Measurements from ENCODE around the gene KCNH1. TPM values are rescaled to one million over a fixed set of nuclear protein-coding genes. Genes with fewer than 3 reads are reported as not detected.

The KCNH1 gene
- total and polyA plus RNA-seq, 8 donors: 0.04 to 0.54 (median 0.13) TPM

GRCh38 chr1:211126622-211127021 is 7.3 kb downstream of the KCNH1 start:
- DNase-seq (no peak), ATAC-seq (no peak)
- H3K36me3 ChIP-seq: no peaks in the 10 kb centered on the region
- no peak overlapping the region for H3K27ac ChIP-seq
- H3K4me3 ChIP-seq: no peak overlapping the region
- H3K27me3 ChIP-seq: peaks cover 7 to 39% of the 10 kb centered on the region in 2 donors
- no peak for TF ChIP-seq CTCF (IDR thresholded peaks at IDR 0.05)
- no peaks in the 10 kb centered on the region for H3K9me3 ChIP-seq
- H3K4me1 ChIP-seq: no peaks in the 10 kb centered on the region
- intact Hi-C loops (cut with DNase I): no loop called here

- ATAC-seq (no peak), DNase-seq (no peak)
- Histone ChIP-seq H3K27me3 (peaks cover 0 to 4% of the 10 kb centered on the region in 2 donors), H3K9me3 (no peaks in the 10 kb centered on the region), H3K36me3 (no peaks in the 10 kb centered on the region), H3K4me3 (no peak overlapping the region), H3K4me1 (no peaks in the 10 kb centered on the region), H3K27ac (no peak overlapping the region)
- TF ChIP-seq CTCF (IDR thresholded peaks at IDR 0.05): no peak
- intact Hi-C loops (cut with DNase I): no loop called here
Measured at GRCh38 chr1:211118407-211119102, 15.4 kb downstream of the KCNH1 start.

GRCh38 chr1:211114446-211114845 is 19.5 kb downstream of the KCNH1 start:
- no peaks in the 10 kb centered on the region for H3K27me3 ChIP-seq
- DNase-seq: no peak
- H3K27ac ChIP-seq: no peak overlapping the region
- H3K4me1 ChIP-seq: no peaks in the 10 kb centered on the region
- no peak for TF ChIP-seq CTCF (IDR thresholded peaks at IDR 0.05)
- peaks cover 0 to 11% of the 10 kb centered on the region in 2 donors for H3K9me3 ChIP-seq
- no peak for ATAC-seq
- intact Hi-C loops (cut with DNase I): no loop called here
- H3K36me3 ChIP-seq: no peaks in the 10 kb centered on the region
- no peak overlapping the region for H3K4me3 ChIP-seq

- intact Hi-C loops (cut with DNase I): no loop called here
- ATAC-seq (no peak), DNase-seq (no peak)
- H3K27ac ChIP-seq: no peak overlapping the region
- H3K27me3 ChIP-seq: no peaks in the 10 kb centered on the region
- no peaks in the 10 kb centered on the region for H3K36me3 ChIP-seq
- H3K9me3 ChIP-seq: peaks cover 0 to 11% of the 10 kb centered on the region in 2 donors
- TF ChIP-seq CTCF (IDR thresholded peaks at IDR 0.05): no peak
- no peaks in the 10 kb centered on the region for H3K4me1 ChIP-seq
- no peak overlapping the region for H3K4me3 ChIP-seq
Measured at GRCh38 chr1:211113566-211113965, 20.4 kb downstream of the KCNH1 start.

GRCh38 chr1:211111351-211111750 is 22.6 kb downstream of the KCNH1 start:
- intact Hi-C loops (cut with DNase I): no loop called here
- no peak overlapping the region for H3K27ac ChIP-seq
- H3K27me3 ChIP-seq: no peaks in the 10 kb centered on the region
- no peak for ATAC-seq
- H3K4me1 ChIP-seq: no peaks in the 10 kb centered on the region
- no peak overlapping the region for H3K4me3 ChIP-seq
- peaks cover 0 to 11% of the 10 kb centered on the region in 2 donors for H3K9me3 ChIP-seq
- DNase-seq: no peak
- no peaks in the 10 kb centered on the region for H3K36me3 ChIP-seq
- TF ChIP-seq CTCF (IDR thresholded peaks at IDR 0.05): no peak
